Progenitor cell of endocrine pancreas (in vitro differentiated cells): ENCODE results near the gene STK11IP. TPM values are rescaled to one million over a fixed set of nuclear protein-coding genes. Genes with fewer than 3 reads are reported as not detected.

Experiments used
- DNase-seq: peaks from one replicate; pipeline ENCODE4 v3.0.0; 2021; ENCODE audit warnings: low spot score; ENCODE audit not compliant: unreplicated experiment
- H3K27ac Mint-ChIP-seq: 2 replicates; pipeline ENCODE4 v1.8.0; 2021; ENCODE audit warnings: mild to moderate bottlenecking, moderate library complexity, mixed read lengths
- H3K27me3 Mint-ChIP-seq: 2 replicates; pipeline ENCODE4 v1.8.0; 2021; ENCODE audit warnings: mixed read lengths
- H3K36me3 Mint-ChIP-seq: 2 replicates; pipeline ENCODE4 v1.8.0; 2022; ENCODE audit warnings: mixed read lengths; ENCODE audit not compliant: insufficient read depth
- H3K4me1 Mint-ChIP-seq: 2 replicates; pipeline ENCODE4 v1.8.0; 2021; ENCODE audit warnings: low read depth, mixed read lengths
- H3K4me3 Mint-ChIP-seq: 2 replicates; pipeline ENCODE4 v1.8.0; 2021; ENCODE audit warnings: low read depth, mild to moderate bottlenecking, moderate library complexity, mixed read lengths
- H3K9me3 Mint-ChIP-seq: 2 replicates; pipeline ENCODE4 v1.8.0; 2021; ENCODE audit warnings: low read depth, mixed read lengths
- total RNA-seq: library from RNA; stranded (reverse); gene quantifications from 2 replicates; pipeline ENCODE4 v1.2.1, GENCODE V29; 2021
- TF ChIP-seq, protein P1 (sequence below): fragments of 200-600 bp; sonication (generic); IDR thresholded peaks from one replicate; pipeline ENCODE4 v1.5.0; 2021; ENCODE audit warnings: antibody characterized with exemption, mild to moderate bottlenecking; ENCODE audit not compliant: unreplicated experiment

Gene STK11IP
- total RNA-seq, 1 donor from 2014 or later: 39.7 TPM

DNA sequence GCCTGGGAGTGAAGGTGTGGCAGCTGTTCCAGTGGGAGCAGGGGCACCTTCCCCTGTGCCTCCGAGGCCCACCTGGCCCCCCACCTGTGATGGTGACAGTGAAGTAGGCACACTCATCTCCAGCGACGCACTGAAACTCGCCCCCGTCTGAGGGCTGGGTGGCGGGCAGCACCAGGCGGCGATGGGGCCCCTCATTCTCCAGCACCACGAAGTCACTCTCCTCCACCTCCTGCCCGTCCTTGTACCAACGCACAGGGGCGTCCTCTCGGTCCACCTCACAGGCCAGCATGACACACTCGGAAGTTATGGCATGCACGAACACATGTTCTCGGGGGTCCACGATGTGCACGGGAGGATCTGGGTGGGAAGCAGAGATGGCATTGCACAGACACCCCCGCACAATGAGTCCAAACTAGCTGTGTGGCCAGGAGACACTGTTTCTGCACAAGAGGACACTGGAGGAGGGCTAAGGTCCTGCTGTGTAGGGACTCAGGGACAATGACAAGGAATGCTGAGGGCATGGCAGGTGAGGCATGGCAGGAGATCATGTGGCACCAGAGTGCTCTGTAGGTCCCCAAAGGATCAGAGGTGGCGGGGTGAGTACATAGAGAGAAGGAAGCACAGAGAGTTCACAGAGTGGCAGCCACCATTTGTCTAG is 34.3 kb upstream of the STK11IP start:
- Mint-ChIP-seq H3K27me3 (no peaks in the 10 kb centered on the region), H3K4me3 (no peak overlapping the region), H3K27ac (no peak overlapping the region), H3K9me3 (no peaks in the 10 kb centered on the region), H3K4me1 (peaks cover 11% of the 10 kb centered on the region), H3K36me3 (peaks cover 25% of the 10 kb centered on the region)
- no peak for DNase-seq
- TF ChIP-seq, protein P1, sequence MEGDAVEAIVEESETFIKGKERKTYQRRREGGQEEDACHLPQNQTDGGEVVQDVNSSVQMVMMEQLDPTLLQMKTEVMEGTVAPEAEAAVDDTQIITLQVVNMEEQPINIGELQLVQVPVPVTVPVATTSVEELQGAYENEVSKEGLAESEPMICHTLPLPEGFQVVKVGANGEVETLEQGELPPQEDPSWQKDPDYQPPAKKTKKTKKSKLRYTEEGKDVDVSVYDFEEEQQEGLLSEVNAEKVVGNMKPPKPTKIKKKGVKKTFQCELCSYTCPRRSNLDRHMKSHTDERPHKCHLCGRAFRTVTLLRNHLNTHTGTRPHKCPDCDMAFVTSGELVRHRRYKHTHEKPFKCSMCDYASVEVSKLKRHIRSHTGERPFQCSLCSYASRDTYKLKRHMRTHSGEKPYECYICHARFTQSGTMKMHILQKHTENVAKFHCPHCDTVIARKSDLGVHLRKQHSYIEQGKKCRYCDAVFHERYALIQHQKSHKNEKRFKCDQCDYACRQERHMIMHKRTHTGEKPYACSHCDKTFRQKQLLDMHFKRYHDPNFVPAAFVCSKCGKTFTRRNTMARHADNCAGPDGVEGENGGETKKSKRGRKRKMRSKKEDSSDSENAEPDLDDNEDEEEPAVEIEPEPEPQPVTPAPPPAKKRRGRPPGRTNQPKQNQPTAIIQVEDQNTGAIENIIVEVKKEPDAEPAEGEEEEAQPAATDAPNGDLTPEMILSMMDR: no peak

DNA sequence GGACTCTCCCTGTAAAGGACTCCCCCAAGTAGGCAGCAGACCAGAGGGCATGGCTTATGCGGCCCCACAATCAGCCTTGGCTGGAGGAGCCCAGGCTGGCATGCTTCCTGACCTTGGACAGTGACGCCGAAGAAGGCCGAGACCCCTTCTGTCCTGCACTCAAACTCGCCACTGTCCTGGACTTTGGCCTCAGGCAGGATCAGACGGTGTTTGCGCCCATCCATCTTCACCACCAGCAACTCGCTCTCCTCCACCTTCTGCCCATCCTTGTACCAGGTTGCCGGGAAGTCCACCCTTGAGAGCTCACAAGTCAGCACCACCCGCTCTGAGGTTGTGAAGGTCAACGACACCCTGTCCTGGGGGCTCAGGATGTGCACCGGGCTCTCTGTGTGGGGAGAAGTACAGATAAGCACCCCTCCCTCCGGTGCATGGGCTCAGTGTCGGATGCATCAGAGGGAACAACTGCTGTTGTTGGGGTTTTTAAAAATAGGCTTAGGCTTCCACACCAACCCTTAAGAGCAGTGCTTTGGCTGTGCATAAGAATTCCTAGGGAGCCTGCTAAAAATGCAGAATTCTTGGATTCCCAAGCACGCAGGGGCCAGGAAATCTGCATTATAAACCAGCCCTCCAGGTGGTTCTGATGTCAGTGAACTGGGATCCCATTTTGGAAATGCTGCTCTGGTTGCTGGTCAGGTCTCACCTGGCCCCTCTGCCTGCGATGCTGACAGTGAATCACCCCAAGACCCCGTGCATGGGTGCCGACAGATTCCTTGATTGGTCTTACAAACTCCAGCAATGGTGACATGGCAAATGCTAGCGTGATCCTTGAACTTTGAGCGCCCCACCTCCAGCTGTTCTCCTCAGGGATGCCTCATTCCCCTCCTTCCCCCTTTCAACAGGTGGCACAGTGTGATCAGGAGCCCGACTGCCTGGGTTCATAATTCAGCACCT is 32.3 kb upstream of the STK11IP start:
- H3K4me3 Mint-ChIP-seq: no peak overlapping the region

DNA sequence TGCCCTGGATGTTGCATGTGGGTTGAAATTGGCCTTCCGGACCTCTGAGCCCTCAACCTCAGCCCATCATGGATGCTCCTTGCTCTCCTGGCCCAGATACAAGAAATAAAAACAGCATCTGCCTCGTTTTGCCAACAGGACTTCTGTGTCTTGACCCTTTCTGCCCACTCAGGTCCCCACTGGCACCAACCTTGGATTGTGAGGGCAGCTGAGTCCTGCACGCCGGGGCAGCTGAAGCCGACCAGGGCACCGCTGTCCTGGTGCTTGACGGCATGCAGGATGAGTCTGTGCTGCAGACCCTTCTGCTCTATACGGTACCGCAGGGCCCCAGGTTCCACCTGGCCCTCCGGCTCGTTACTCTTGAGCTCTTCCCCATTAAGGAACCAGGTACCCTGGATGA is 31.0 kb upstream of the STK11IP start:
- no peak overlapping the region for H3K27ac Mint-ChIP-seq
- no peaks in the 10 kb centered on the region for H3K9me3 Mint-ChIP-seq
- H3K4me3 Mint-ChIP-seq: no peak overlapping the region
- H3K4me1 Mint-ChIP-seq: peaks cover 6% of the 10 kb centered on the region
- H3K27me3 Mint-ChIP-seq: peaks cover 5% of the 10 kb centered on the region
- peaks cover 25% of the 10 kb centered on the region for H3K36me3 Mint-ChIP-seq
- TF ChIP-seq, protein P1: no peak
- no peak for DNase-seq

More for the DNA sequence above, 32.3 kb upstream of the STK11IP start:
- Mint-ChIP-seq H3K9me3 (no peaks in the 10 kb centered on the region), H3K36me3 (peaks cover 26% of the 10 kb centered on the region), H3K27ac (no peak overlapping the region), H3K4me1 (peaks cover 12% of the 10 kb centered on the region), H3K27me3 (peaks cover 5% of the 10 kb centered on the region)
- TF ChIP-seq, protein P1: no peak
- DNase-seq: no peak

DNA sequence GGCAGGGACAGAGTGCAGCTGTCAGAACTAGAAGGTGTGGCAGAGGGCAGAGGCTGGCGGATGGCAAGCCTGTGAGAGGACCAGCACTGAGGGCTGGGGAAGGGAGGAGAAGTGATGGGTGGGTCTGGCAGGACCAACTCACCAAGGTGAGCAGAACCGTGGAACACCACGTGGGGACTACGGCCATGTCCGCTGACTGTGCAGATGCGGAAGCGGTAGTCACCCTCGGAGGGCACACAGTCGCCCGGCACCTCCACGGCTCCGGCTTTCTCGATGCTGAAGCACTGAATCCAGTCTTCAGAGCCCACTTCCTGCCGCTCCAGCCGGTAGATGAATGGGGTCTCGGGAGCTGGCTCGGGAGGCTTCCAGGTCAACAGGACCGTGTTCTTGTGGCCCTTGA is 30.5 kb upstream of the STK11IP start:
- peaks cover 6% of the 10 kb centered on the region for H3K4me1 Mint-ChIP-seq
- H3K36me3 Mint-ChIP-seq: peaks cover 25% of the 10 kb centered on the region
- no peak overlapping the region for H3K4me3 Mint-ChIP-seq

More for the DNA sequence above, 30.5 kb upstream of the STK11IP start:
- no peak for DNase-seq
- Mint-ChIP-seq H3K9me3 (no peaks in the 10 kb centered on the region), H3K27me3 (peaks cover 5% of the 10 kb centered on the region), H3K27ac (no peak overlapping the region)
- TF ChIP-seq, protein P1: no peak
